ENCODE data around the gene ALDOB.
"Not testable (repeated sequence)": the region's sequence is repeated elsewhere in the genome, so short reads cannot be mapped to it uniquely, and the experiment has no call there.

Gene ALDOB

DNA sequence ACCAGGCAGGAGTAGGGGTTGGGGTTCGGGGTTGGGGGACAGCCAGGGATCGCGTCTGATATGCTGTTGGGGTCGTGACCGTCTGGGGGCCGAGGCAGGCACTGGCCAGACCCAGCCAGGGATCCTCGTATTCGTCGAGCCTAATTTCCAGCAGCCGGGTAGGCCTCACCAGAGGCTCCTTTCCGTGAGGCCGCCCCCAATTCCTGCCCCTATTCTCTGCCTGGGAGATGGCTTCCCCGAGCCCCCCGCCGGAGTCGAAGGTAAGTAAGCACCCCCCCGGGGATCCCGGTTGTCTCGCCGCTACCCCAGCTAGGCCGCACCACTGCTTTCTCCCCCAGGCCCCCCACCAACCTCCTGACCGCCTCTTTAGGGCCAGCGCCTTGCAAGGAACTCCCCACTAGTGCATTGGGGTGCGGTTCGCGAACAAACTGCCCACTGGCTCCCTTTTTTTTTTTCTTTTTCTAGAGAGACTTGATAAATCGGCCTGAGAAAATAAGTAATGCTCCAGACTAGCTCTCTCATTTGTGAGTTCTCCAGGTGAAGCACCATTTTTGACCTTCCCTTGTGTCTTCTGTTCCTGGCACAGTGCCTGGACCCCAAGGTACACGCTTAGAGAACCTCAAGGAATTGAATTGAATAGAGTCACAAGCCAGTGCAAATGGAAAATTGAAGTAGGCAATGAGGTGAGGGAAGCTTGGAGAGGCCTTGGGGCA, 36.5 kb downstream of the ALDOB start:
- peak in 13 of 42 donors; percentile 12 to 58 (median 35) for DNase-seq
- intact Hi-C loops (cut with DNase I): loop anchor here (5.0 kb wide), 1 partner anchor 687 kb away; no protein-coding TSS in a partner anchor

- intact Hi-C loops (cut with DNase I): loop anchor here (5.0 kb wide), 1 partner anchor 686 kb away; no protein-coding TSS in a partner anchor
- peak; percentile 98 to 100 (median 100) for DNase-seq
These were observed 37.3 kb downstream of the ALDOB start, which contains the start of the genes MRPL50 and ZNF189 for GRCh38 chr9:101398068-101398929. Gene MRPL50, minus strand, starts transcription at chr9:101398618. Its CDS starts 26 bp downstream, at chr9:101398592. Gene ZNF189, plus strand, starts transcription at chr9:101398851. Its CDS starts 306 bp downstream, at chr9:101399157.

DNA sequence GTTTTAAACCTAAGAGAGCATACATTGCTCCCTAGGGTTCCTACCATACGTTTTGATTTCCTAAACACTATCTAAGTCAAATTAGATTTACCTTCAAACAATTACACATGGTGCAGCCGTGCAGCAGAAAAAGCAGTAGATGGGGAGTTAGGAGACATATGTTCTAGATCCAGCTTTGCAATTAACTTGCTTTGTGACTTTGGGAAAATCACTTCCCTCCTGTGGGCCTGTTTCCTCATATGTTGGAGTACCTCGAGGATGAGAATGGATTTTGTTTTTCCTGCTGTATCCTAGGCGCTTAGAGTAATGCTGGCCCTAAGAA, 37.9 kb downstream of the ALDOB start:
- intact Hi-C loops (cut with DNase I): loop anchor here (5.0 kb wide), 1 partner anchor 685 kb away; no protein-coding TSS in a partner anchor
- DNase-seq: no peak

DNA sequence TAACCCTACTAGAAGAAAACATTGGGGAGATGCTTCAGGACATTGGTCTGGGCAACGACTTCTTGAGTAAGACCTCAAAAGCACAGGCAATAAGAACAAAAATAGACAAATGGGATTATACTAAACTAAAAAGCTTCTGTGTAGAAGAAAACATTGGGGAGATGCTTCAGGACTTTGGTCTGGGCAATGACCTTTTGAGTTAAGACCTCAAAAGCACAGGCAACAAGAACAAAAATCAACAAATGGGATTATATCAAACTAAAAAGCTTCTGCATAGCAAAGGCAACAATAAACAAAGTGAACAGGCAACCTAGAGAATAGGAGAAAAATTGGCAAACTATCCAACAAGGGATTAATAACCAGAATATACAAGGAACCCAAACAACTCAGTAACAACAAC, 40.9 kb downstream of the ALDOB start:
- DNase-seq: no peak
- intact Hi-C loops (cut with DNase I): loop anchor here (5.0 kb wide), 1 partner anchor 682 kb away; no protein-coding TSS in a partner anchor

DNA sequence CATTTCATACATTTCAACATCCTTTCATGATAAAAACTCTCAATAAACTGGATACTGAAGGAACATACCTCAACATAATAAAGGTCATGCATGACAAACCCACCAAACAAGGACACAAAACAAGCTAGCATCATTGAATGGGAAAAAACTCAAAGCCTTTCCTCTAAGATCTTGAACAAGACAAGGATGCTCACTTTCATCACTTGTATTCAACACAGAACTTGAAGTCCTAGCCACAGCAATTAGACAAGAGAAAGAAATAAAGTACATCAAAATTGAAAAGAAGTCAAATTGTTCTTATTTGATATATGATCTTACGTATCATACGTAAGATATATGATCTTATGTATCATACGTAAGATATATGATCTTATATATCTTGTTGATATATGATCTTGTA, 42.4 kb downstream of the ALDOB start:
- DNase-seq: no peak
- intact Hi-C loops (cut with DNase I): no loop called here

GRCh38 chr9:101388507-101388993, 47.0 kb downstream of the ALDOB start:
- DNase-seq: peak in 3 of 42 donors; percentile 6 to 48 (median 20)
- intact Hi-C loops (cut with DNase I): loop anchor here (10.0 kb wide), 2 partner anchors 74 to 144 kb away; no protein-coding TSS in a partner anchor

GRCh38 chr9:101387871-101388506, 47.6 kb downstream of the ALDOB start:
- intact Hi-C loops (cut with DNase I): loop anchor here (10.0 kb wide), 2 partner anchors 73 to 143 kb away; no protein-coding TSS in a partner anchor

DNA sequence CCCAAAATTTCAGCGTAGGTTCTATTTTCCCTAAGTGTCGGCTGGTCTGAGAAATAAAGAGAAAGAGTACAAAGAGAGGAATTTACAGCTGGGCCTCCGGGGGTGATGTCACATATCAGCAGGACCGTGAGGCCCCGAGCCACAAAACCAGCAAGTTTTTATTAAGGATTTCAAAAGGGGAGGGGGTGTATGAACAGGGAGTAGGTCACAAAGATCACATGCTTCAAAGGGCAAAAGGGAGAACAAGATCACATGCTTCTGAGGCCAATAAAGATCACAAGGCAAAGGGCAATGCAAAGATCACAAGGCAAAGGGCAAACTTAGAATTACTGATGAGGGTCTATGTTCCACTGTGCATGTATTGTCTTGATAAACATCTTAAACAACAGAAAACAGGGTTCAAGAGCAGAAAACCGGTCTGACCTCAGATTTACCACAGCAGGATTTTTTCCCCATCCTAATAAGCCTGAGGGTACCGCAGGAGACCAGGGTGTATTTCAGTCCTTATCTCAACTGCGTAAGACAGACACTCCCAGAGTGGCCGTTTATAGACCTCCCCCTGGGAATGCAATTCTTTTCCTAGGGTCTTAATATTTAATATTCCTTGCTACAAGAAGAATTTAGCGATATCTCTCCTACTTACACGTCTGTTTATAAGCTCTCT, 50.6 kb downstream of the ALDOB start, which contains the start of gene BAAT:
Gene BAAT (minus strand): TSS at position 134 of the 664 bp plus-strand sequence. CDS start 13,602 bp downstream, outside the sequence.
- intact Hi-C loops (cut with DNase I): loop anchor here (10.0 kb wide), 2 partner anchors 70 to 140 kb away; no protein-coding TSS in a partner anchor
- DNase-seq: not testable (repeated sequence)

More at GRCh38 chr9:101387871-101388506, 47.6 kb downstream of the ALDOB start:
- DNase-seq: peak in 10 of 42 donors; percentile 13 to 64 (median 36)

- intact Hi-C loops (cut with DNase I): loop anchor here (10.0 kb wide), 2 partner anchors 69 to 139 kb away; no protein-coding TSS in a partner anchor
- no peak for DNase-seq
These were observed 52.2 kb downstream of the ALDOB start for GRCh38 chr9:101383361-101383760.

DNA sequence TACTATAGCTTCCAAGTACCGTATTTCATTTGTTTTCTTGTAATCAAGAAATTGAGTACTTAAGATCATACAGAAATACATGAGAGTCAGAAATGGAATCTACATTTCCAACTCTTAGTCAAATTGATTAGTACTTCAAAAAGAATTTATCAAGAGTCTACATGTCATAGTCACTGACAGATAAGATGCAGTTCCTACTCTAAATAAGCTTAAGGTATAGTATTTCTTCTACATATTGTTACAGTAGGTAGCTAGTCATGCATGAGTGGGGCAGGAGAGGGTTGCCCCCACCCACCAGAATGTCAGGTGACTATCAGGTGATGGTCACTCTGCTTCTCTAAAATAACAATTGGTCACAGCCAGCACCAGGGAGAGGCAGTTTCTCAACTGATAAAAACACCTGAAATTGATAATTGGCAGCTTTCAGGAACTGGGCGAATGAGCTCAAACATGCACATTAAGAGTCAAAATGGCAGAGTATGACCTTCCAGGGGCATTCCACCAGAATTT, 53.7 kb downstream of the ALDOB start:
- no peak for DNase-seq
- intact Hi-C loops (cut with DNase I): loop anchor here (10.0 kb wide), 2 partner anchors 67 to 137 kb away; no protein-coding TSS in a partner anchor

DNA sequence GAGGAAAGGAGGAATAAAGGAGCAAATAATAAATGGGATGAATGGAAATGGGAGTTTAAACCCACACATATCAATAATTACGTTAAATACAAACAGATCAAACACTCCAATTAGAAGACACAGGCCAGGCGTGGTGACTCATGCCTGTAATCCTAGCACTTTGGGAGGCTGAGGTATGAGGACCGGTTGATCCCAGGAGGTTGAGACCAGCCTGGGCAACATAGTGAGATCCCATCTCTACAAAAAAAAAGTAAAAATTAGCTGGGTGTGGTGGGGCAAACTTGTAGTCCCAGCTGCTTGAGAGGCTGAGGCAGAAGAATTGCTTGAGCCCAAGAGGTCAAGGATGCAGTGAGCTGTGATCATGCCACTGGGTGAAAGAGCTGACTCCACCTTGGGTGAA, 54.5 kb downstream of the ALDOB start:
- intact Hi-C loops (cut with DNase I): loop anchor here (10.0 kb wide), 2 partner anchors 66 to 136 kb away; no protein-coding TSS in a partner anchor
- no peak for DNase-seq

- DNase-seq: no peak
- intact Hi-C loops (cut with DNase I): loop anchor here (10.0 kb wide), 2 partner anchors 65 to 135 kb away; no protein-coding TSS in a partner anchor
These were observed 55.3 kb downstream of the ALDOB start for GRCh38 chr9:101380295-101380694.

DNA sequence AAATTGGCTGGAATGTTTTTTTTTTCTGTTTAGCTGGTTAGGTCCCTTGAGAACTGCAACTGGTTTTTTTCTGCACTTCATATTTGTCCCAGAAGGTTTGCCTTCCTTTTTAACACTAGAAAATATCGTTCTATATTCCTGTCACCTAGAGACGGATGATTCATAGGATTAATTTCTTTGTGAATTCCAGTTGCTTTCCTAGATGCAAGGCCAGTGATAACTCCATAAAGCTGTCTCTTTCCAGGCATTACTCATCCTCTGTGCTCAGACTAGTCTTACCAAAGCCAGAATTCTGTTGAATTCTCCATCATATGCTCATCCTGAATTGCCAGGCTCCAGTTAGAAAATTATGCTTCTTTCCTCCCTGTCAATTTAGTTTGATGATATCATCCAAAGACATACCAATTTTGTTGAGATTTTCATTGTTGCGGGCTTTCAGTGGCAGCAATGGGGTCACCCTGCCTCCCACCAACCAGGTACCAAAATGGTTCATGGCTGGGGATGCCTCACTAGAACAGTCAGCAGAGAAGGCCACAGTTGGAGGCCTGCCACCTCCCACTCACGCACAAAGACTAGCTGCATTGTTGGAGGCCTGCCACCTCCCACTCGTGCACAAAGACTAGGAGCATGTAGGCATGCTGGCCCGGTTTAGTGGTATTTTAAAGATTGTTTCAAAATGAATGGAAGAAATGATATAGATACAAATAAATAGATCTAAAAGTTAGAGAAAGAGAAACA, 59.3 kb downstream of the ALDOB start:
- DNase-seq: peak in 16 of 42 donors; percentile 2 to 48 (median 21)
- intact Hi-C loops (cut with DNase I): no loop called here

DNA sequence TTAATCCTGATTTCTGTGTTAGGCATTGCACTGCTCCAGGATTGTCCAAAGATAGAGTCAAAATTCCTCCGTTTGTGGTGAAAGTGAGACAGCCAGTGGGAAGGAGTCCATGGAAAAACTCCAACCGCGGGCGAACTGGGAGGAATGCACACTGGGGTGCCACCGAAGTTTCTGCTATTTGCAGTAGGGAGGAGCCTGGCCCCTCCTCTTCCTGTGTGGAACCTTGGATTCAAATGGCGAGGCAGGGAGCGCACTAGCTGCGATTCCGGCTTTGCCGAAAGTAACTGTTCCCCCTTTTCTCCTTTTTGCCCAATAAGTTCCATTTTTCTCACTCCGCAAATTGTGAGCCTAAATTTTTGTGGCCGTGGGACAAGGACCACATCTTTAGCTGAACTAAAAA, 60.0 kb downstream of the ALDOB start:
- no peak for DNase-seq
- intact Hi-C loops (cut with DNase I): no loop called here

GRCh38 chr9:101372327-101373118, 63.1 kb downstream of the ALDOB start:
- DNase-seq: no peak
- intact Hi-C loops (cut with DNase I): no loop called here

DNA sequence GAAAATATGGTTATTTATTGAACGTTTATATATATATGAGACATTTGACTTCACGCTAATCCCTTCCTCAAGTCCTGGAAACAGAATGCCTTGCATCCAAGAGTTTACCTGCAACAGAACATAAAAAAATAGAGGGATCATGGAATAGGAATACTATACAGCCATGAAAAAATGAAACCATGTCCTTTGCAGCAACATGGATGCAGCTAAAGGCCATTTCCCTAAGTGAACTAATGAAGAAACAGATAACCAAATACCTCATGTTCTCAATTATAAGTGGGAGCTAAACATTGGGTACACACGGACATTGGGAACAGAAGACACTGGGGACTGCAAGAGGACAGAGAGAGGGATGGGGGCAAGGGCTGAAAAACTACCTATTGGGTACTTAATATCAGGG, 63.8 kb downstream of the ALDOB start:
- intact Hi-C loops (cut with DNase I): no loop called here
- DNase-seq: no peak
